ENCODE results near the gene PEX26.
"Not testable (repeated sequence)": the region's sequence is repeated elsewhere in the genome, so short reads cannot be mapped to it uniquely, and the experiment has no call there.

The PEX26 gene

GRCh38 chr22:18059473-18059872 lies 18.3 kb upstream of the PEX26 start:
- TF ChIP-seq, protein P1, sequence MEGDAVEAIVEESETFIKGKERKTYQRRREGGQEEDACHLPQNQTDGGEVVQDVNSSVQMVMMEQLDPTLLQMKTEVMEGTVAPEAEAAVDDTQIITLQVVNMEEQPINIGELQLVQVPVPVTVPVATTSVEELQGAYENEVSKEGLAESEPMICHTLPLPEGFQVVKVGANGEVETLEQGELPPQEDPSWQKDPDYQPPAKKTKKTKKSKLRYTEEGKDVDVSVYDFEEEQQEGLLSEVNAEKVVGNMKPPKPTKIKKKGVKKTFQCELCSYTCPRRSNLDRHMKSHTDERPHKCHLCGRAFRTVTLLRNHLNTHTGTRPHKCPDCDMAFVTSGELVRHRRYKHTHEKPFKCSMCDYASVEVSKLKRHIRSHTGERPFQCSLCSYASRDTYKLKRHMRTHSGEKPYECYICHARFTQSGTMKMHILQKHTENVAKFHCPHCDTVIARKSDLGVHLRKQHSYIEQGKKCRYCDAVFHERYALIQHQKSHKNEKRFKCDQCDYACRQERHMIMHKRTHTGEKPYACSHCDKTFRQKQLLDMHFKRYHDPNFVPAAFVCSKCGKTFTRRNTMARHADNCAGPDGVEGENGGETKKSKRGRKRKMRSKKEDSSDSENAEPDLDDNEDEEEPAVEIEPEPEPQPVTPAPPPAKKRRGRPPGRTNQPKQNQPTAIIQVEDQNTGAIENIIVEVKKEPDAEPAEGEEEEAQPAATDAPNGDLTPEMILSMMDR (IDR thresholded peaks at IDR 0.05; ENCODE audit: poor library complexity, severe bottlenecking) = no peak
- H3K36me3 ChIP-seq (ENCODE audit: low read depth) = no peaks in the 10 kb centered on the region
- H3K4me3 ChIP-seq (ENCODE audit: severe bottlenecking) = no peak overlapping the region
- no peak for ATAC-seq (ENCODE audit: low read depth)
- no peaks in the 10 kb centered on the region for H3K27me3 ChIP-seq (ENCODE audit: insufficient read depth, poor library complexity, severe bottlenecking)
- no peak for DNase-seq (ENCODE audit: low spot score)
- peaks cover 51% of the 10 kb centered on the region for H3K4me1 ChIP-seq (ENCODE audit: insufficient read depth, poor library complexity, severe bottlenecking)
- no peaks in the 10 kb centered on the region for H3K9me3 ChIP-seq (ENCODE audit: severe bottlenecking)
- no peak overlapping the region for H3K27ac ChIP-seq (ENCODE audit: poor library complexity, severe bottlenecking)

- TF ChIP-seq, protein P1 (IDR thresholded peaks at IDR 0.05; ENCODE audit: poor library complexity, severe bottlenecking) = no peak
- H3K27ac ChIP-seq (ENCODE audit: poor library complexity, severe bottlenecking) = no peak overlapping the region
These were observed 17.8 kb upstream of the PEX26 start for GRCh38 chr22:18059991-18060390.

DNA sequence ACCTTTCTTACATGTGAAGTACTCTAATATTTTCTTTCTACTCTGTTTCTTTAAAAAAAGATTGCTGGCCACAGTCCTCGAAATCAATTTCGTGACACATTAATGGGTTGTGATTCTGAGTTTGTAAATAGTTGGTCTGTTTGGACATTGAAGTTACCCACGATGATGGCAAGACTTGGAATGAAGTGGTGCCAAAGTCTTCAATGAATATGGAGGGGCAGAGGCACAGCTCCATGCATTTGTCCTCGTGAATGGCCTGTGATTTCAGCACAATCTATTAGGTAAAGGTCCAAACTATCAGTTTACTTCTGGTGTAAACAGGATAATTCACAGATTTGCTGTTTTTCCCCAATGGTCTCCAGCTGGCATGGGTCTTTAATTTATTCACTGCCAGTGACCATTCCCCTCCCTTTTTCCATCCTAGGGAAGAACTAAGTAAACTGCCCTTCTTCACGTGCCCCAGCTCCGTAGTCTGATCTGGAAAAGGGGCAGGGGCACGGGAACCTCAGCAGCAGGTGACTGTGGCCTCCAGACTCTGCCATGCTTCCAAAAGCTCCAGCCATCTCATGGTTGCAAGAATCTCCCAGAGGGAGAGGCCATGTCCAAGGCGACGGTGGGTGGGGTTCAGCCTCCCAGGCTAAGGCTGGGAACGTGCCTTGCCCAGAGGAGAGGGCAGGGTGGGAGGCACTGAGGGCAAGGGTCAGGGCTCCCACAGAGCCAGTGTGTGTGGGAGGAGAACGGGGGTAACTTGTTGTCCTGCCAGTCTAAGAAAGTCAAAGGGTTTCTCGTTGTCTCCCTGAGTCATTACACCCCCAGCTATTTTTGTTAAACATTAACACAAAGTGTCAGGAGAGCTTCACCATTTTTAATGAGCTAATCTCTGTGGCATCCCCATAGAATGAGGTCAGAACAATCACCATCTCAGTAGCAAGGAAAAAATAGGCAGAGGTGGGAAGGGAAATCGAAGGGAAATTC lies 16.9 kb upstream of the PEX26 start:
- Histone ChIP-seq H3K9me3 (ENCODE audit: severe bottlenecking) (no peaks in the 10 kb centered on the region), H3K36me3 (ENCODE audit: low read depth) (no peaks in the 10 kb centered on the region), H3K4me3 (ENCODE audit: severe bottlenecking) (no peak overlapping the region), H3K27ac (ENCODE audit: poor library complexity, severe bottlenecking) (peak overlapping the region; percentile 48), H3K27me3 (ENCODE audit: insufficient read depth, poor library complexity, severe bottlenecking) (no peaks in the 10 kb centered on the region), H3K4me1 (ENCODE audit: insufficient read depth, poor library complexity, severe bottlenecking) (peaks cover 52% of the 10 kb centered on the region)
- ATAC-seq (ENCODE audit: low read depth) (peak; percentile 55), DNase-seq (ENCODE audit: low spot score) (no peak)
- TF ChIP-seq, protein P1 (IDR thresholded peaks at IDR 0.05; ENCODE audit: poor library complexity, severe bottlenecking) = no peak

More at GRCh38 chr22:18059991-18060390, 17.8 kb upstream of the PEX26 start:
- ATAC-seq (ENCODE audit: low read depth) (no peak), DNase-seq (ENCODE audit: low spot score) (no peak)
- Histone ChIP-seq H3K27me3 (ENCODE audit: insufficient read depth, poor library complexity, severe bottlenecking) (no peaks in the 10 kb centered on the region), H3K9me3 (ENCODE audit: severe bottlenecking) (no peaks in the 10 kb centered on the region), H3K36me3 (ENCODE audit: low read depth) (no peaks in the 10 kb centered on the region), H3K4me1 (ENCODE audit: insufficient read depth, poor library complexity, severe bottlenecking) (peaks cover 52% of the 10 kb centered on the region), H3K4me3 (ENCODE audit: severe bottlenecking) (no peak overlapping the region)

- Histone ChIP-seq H3K9me3 (ENCODE audit: severe bottlenecking) (no peaks in the 10 kb centered on the region), H3K4me1 (ENCODE audit: insufficient read depth, poor library complexity, severe bottlenecking) (peaks cover 40% of the 10 kb centered on the region), H3K27ac (ENCODE audit: poor library complexity, severe bottlenecking) (peak overlapping the region; percentile 48), H3K27me3 (ENCODE audit: insufficient read depth, poor library complexity, severe bottlenecking) (no peaks in the 10 kb centered on the region), H3K36me3 (ENCODE audit: low read depth) (no peaks in the 10 kb centered on the region), H3K4me3 (ENCODE audit: severe bottlenecking) (no peak overlapping the region)
- no peak for DNase-seq (ENCODE audit: low spot score)
- TF ChIP-seq, protein P1 (IDR thresholded peaks at IDR 0.05; ENCODE audit: poor library complexity, severe bottlenecking) = no peak
- no peak for ATAC-seq (ENCODE audit: low read depth)
These were observed 15.4 kb upstream of the PEX26 start for GRCh38 chr22:18062421-18062820.

DNA sequence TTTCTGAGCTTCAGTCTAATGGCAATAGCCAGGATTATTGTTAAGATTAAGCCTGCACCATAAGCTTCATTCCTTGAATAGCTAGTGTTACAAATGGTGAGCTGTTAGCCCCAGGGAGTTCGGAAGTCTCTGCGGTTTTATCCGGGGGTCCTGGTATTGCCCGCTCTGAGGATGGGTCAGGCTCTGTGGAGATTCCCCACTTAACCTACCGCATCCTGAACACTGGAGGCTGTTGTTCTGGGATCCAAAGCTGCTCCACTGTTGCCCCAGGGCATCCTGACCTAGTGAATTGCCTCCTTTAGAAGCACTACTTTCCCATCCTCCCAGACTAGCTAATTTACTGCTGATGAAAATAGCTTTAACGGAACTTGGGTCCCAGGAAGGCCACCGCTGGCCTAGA lies 14.5 kb upstream of the PEX26 start:
- Histone ChIP-seq H3K27me3 (ENCODE audit: insufficient read depth, poor library complexity, severe bottlenecking) (no peaks in the 10 kb centered on the region), H3K27ac (ENCODE audit: poor library complexity, severe bottlenecking) (peak overlapping the region; percentile 48), H3K4me3 (ENCODE audit: severe bottlenecking) (no peak overlapping the region), H3K9me3 (ENCODE audit: severe bottlenecking) (no peaks in the 10 kb centered on the region), H3K4me1 (ENCODE audit: insufficient read depth, poor library complexity, severe bottlenecking) (peaks cover 33% of the 10 kb centered on the region), H3K36me3 (ENCODE audit: low read depth) (no peaks in the 10 kb centered on the region)
- TF ChIP-seq, protein P1 (IDR thresholded peaks at IDR 0.05; ENCODE audit: poor library complexity, severe bottlenecking) = no peak
- ATAC-seq (ENCODE audit: low read depth) = peak; percentile 43; the same call in 2 of the 3 replicates
- no peak for DNase-seq (ENCODE audit: low spot score)

- H3K27me3 ChIP-seq (ENCODE audit: insufficient read depth, poor library complexity, severe bottlenecking); DNase-seq (ENCODE audit: low spot score); H3K9me3 ChIP-seq (ENCODE audit: severe bottlenecking); H3K4me3 ChIP-seq (ENCODE audit: severe bottlenecking); H3K36me3 ChIP-seq (ENCODE audit: low read depth); ATAC-seq (ENCODE audit: low read depth): not testable (repeated sequence)
- Histone ChIP-seq H3K27ac (ENCODE audit: poor library complexity, severe bottlenecking) (peak overlapping the region; percentile 48), H3K4me1 (ENCODE audit: insufficient read depth, poor library complexity, severe bottlenecking) (peaks cover 33% of the 10 kb centered on the region)
These were observed 14.1 kb upstream of the PEX26 start for GRCh38 chr22:18063715-18064114.
